HG02943 (cell line): ENCODE measurements around the gene SLC19A3.
"Not testable (repeated sequence)": the region's sequence is repeated elsewhere in the genome, so short reads cannot be mapped to it uniquely, and the experiment has no call there.

Experiments used
- ATAC-seq: cut with Tn5 transposase; IDR thresholded peaks from one replicate; pipeline ENCODE4 v1.9.1; 2021; ENCODE audit warnings: mild to moderate bottlenecking, low read depth, moderate library complexity; ENCODE audit not compliant: unreplicated experiment

SLC19A3 gene

DNA sequence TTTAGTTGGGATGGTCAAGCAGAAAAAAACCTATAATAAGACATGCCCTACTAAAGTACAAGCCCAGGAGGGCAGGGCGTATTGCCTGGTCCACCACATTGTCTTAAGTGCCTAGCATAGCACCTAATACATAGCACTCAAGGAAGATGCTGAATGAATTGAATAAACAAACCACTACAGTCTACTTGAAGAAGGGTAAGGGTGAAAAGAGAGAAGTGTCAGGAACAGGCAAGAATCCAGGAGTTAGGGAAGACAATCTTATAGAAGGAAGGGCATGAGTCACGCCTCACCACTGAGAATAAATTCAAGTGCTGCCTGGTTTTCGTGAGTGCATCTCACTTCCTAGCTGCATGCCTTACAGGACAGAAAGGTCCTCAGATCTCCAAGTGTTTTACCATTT is 13.9 kb downstream of the SLC19A3 start:
- no peak for ATAC-seq

DNA sequence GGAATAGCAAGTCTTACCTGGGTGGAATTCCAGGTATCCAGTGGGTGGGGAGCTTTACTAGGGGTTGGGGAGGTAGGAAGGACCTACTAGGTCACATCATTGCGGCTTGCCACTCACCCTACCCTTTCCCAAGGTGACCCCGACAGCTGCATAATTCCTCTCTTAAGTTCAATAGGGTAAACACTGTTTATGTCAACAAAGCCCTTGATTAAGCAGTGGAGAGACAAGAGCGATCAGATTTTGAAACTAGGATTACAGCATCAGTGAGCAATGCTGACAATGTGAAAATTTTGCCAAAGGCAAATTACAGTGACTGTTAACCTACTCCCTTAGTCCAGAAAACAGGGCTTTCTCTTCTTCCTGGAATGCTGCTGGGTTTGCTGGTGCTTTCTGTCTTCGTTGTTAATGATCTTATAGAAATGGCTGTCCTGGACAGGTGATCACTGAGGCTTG is 14.5 kb downstream of the SLC19A3 start:
- ATAC-seq, result no peak

DNA sequence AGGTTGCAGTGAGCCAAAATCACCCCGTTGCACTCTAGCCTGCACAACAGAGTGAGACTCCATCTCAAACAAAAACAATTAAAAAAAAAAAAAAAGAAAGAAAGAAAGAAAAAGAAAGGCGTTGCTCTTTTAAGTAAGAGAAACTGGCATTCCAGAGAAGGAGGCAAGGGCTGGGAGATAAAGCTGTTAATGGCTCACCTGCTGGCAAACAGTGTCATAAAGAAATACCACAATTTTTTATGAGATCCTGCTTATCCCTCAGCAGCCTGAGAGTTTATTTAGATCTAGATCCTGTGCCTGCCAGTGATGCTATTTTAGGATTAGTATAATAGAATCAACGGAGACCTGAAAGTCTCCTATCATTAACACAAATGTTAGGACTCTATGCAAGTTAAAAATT is 16.3 kb downstream of the SLC19A3 start:
- no peak for ATAC-seq

DNA sequence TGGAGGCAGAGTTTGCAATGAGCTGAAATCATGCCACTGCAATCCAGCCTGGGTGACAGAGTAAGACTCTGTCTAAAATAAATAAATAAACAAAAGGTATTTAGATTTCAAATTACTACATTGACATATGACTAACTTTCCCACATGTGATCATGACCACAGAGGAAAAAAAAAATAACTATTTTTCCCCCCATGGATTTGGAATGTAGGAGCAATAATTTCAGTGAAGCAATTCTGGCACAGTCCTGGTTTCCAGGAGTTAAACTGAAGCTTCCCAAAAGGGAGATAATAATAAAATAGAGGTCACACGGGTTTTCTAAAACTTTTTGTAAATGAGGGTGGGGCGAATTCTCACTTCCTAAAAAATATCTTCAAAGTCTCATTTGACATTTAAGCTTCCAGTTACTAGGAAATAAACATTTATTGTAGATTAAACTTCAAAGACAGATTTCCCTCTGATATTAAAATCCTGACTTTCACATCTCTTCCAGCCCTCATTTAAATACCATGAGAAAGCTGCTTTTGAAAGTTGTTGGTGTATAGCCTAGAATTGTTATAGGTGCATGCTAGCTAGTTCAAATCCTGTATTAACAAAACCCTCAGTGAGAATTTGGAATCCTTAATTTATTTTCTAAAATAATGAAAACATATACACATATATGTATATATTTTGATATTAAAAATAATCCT is 20.7 kb downstream of the SLC19A3 start:
- ATAC-seq, result no peak

DNA sequence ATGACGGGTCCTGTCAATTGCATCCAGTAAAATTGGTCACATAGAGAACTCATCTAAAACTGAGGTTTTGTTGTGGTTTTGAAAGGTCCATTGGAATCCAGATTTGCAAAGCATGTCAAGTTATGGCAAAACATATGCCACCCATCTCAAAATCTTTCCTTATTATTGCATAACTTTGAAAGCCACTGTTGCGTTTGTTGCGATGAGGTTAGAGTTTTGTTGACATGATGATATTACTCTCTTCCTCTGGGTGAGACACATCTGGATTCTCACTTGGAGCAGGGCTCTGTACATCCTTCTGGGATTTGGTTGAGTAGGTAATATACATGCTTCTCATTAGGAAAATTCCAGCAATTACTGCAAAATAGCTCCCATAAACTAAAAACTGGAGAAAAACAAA is 30.6 kb downstream of the SLC19A3 start:
- ATAC-seq, result no peak

DNA sequence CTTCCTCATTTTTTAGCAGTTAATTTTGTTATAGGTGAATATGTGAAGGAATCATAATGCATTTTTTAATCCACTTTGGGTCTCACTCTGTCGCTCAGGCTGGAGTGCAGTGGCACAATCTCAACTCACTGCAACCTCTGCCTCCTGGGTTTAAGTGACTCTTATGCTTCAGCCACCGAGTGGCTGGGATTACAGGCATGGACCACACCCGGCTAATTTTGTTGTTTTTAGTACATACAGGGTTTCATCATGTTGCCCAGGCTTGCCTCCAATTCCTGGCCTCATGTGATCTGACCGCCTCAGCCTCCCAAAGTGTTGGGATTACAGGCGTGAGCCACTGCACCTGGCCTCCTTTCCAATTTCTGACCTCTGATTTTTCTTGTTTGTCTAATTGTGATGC is 33.6 kb downstream of the SLC19A3 start:
- no peak for ATAC-seq

DNA sequence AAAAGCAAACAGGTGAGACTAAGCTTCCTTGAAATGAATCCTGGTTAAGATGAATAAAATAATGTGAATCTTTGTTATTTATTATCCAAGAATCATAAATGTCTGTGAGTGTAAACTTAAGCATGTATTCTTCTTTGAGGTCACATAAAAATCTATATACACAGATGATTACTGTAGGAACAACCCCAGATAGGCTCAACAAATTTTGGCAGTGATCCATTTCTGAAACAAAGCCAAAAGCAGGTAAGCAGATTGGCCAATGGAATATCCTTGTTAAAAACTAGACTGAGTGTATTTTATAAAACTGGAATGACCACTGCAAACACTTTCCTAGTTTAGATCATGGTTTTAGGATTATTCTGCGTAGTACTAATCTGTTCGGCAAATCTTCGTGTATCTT is 39.9 kb downstream of the SLC19A3 start:
- no peak for ATAC-seq

DNA sequence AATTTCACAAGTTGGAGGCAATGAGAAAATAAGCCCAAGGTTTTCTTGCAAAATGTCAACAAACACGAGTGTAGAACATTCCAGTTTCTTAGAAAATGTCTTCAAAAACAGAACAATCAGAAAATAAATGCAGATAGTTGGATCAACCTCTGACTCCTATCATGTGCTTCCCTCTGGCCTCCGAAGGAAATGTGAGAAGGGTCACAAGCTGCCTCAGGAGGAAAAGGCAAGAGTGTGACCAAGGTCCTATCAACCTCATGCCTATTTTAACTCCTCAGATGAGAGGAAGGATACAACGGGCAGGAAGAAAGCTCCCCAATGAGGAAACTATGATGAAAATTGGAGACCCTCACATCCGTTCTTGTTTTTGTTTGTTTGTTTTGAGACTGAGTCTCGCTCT is 43.3 kb downstream of the SLC19A3 start:
- no peak for ATAC-seq

DNA sequence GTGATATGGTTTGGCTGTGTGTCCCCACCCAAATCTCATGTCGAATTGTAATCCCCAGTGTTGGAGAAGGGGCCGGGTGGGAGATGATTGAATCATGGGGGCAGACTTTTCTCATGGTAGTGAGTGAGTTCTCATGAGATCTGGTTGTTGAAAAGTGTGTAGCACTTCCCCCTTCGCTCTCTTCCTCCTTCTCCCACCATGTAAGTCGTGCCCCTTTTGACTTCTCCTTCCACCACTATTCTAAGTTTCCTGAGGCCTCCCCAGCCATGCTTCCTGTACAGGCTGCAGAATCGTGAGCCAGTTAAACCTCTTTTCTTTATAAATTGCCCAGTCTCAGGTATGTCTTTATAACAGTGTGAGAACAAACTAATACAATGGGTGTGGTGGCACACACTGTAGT is 44.2 kb downstream of the SLC19A3 start:
- ATAC-seq, result not testable (repeated sequence)

DNA sequence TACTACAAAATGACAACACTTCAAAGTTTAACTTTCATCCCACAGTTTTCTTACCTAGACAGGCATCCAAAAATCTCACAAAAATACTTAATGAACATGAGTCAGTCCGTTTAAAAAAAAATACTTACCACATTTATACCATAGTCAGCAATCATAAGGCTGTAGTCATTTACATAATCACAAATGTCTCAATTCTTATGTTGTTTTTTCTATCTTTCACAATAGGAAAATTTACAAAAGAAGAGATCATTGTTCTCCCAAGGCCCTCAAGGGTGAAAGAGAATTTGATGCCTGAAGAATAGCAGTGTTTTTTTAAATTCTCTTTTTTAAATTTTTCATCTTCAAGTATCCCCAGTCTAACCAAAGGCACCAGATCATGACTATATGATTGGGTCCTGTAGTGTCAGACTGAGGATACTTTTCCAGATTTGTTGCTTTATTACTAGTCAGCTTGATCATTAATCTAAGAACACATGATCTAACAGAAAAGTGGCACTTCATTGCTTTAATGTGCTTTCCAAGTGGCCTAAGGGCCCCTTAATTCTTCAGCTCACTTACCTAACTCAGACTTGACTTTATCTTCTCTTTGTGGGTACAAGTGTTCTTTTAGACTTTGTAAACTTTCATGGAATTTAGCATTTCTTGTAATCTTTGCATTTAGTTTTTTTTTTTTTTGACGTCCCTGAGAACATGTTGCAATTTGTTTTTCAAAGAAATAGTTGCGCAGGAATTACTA is 46.5 kb downstream of the SLC19A3 start:
- ATAC-seq, result no peak

DNA sequence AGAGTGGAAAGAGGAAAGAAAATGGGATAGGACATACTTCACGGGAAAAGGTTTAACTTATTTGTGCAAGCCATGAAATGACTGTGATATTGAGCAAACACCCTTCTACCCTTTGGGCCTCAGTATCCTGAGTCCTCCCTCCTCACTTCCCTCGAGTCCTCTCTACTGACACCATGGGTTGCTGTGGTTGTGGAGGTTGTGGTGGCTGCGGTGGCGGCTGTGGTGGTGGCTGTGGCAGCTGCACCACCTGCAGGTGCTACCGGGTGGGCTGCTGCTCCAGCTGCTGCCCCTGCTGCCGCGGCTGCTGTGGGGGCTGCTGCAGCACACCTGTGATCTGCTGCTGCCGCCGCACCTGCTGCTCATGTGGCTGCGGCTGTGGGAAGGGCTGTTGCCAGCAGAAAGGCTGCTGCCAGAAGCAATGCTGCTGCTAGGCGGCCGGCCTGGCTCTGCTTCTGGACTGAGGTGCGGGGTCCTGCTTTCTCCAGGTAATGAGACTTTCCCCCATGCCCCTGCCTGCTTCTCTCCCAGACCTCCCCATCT is 51.1 kb downstream of the SLC19A3 start, which contains the start of gene SCYGR5:
TSS of gene SCYGR5 (plus strand) at position 174 of the 540 bp plus-strand sequence. CDS start at position 174, 0 bp downstream.
- ATAC-seq, result not testable (repeated sequence)

DNA sequence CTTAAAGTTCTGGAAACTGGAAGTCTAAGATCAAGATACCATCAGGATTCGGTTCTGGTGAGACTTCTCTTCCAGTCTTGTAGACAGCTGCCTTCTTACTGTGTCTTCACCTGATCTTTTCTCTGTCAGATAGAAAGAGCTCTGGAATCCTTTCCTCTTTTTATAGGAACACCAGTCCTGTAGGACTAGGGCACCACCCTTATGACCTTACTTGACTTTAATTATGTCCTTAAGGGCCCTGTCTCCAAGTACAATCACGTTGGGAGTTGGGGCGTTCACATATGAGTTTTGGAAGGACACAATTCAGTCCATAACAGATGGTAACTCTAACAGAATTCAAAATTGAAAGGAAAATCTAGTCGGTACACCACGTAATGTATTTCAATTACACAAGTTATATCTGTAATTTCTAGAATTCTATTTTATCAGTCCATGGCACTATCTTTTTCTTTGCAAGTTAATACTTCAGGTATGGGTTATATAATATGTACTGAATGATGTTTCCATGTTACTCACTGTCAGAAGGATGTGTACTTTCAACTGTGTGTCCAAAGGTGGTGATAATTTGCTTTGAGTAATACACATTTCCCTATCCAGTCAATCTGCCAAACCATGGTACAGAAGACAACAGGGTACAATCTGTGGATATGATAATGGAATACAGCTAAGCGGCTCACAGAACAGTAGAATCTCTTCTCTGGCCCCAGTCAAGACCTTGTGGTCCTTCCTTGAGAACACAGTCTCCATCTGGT is 52.5 kb downstream of the SLC19A3 start:
- no peak for ATAC-seq

DNA sequence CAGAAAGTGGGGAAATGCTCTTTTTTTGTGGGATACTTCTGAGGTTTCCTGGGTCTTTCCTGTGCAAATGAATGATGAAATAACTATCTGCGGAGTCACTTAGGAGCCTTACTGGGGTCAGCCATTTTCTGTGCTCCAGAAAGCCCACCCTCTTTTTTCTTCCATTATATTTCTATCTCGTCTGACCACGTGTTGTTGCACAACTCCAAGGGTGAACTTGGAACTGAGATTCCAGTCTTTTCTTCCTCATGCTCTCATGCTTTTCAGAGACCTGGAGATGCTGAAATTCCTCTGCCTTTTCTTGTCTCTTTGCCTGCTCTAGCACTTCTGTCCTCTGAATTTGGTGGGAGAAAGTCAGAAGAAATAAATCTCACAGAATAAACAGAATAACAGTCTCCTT is 56.0 kb downstream of the SLC19A3 start:
- no peak for ATAC-seq

DNA sequence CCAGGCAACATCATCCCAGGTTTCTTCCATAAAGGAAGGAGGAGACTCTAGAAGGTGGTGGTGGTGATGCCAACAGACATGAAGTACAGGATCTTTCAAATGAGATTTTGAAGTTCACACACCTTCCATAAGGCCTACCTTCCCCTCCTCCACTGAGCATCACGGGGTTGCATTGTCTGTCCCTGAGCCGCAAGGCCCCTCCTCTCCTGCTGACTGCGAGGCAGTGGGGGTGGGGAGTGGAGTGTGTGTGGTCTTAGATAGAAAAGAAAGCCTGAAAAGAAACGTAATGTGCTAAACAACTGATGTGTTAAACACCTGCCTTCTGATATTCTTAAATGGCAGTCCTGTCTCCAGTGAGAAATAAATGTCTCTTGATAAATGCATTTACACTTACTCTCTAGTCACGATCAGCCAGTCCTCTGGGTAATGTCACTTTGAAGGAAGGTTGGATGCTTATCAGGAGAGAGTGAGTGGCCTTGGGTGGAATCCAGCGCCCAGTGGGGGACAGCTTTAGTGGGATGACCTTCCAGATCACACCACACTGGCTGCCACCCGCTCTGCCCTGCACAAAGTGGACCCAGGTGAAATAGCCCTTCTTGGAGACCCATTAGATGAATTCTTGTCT is 56.7 kb downstream of the SLC19A3 start:
- no peak for ATAC-seq

DNA sequence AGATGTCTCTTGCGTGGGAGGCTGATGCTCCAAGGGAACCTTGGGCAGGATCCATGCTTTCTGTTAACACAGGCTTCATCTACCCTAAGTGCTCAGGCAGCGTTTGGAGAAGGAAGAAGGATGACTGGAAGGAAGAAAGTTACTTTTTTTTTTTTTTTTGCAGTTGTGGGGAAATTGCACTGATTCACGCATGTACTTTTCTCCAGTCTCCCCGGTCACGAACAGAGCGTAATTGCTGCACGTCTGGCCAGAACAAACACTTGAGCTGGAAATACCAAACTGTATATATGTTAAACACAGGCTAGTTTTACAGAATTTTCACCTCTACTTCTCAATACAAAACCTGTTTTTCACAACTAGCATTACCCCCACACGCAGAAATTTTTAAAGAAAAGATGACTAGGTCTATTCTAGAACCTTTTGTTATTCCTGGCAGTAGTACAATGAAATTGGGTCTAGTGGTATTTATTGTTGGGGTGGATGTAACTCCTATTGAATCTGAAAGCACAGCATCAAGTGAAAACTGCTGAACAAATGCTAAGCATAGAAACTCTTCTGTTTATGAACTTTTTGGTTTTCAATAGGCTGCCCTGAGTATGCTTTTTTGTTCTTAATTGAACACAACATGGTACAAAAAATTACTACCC is 60.5 kb downstream of the SLC19A3 start:
- no peak for ATAC-seq

DNA sequence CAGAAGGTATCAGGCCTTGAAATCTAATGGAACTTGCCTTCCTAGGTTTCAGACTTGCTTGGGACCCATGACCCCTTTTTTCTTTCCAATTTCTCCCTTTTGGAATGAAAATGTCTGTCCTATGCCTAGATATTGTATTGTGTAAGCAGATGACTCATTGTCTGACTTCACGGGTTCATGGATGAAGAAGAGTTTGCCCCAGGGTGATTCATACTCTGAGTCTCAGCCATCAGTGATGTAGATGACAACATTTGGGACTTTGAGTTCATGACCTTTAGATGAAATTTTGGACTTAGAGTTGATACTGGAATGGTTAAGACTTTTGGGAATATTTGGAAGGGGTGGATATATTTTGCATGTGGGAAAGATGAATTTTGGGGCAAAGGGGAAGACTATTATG is 62.4 kb downstream of the SLC19A3 start:
- no peak for ATAC-seq

DNA sequence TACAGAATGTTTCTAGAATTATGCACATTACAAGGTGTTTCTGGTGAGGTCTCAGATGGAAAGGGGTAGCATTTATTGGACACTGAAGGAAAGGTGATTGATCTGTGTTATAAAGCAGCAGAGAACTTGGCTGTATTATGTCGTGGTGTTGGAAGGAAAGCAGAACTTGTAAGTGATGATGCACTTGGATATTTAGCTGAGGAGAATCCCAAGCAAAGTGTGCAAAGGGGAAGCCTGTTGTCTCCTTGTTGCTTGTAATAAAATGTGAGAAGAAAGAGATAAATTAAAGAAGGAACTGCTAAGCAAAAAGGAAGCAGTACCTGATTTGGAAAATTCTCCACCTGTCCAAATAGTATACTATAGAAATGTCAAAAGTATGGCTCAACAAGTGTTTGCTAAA is 63.4 kb downstream of the SLC19A3 start:
- ATAC-seq, result no peak

DNA sequence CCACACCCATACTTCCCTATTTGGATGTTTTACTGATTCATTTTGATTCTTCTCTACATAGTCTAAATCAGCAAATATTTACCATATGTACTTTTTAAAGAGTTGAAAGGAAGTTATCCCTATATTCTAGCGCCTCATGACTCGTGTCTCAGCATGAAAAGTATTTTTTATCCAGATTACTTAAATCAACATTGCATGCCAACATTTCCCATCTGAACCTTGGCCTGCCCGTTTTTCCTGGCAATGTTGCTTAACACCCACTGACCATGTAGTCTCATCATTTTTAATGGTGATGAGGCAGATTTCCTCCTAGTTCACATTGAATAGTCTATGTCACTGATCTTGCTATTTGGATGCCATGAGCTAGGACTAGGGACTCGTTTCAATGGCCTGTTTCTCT is 64.4 kb downstream of the SLC19A3 start:
- ATAC-seq, result no peak

DNA sequence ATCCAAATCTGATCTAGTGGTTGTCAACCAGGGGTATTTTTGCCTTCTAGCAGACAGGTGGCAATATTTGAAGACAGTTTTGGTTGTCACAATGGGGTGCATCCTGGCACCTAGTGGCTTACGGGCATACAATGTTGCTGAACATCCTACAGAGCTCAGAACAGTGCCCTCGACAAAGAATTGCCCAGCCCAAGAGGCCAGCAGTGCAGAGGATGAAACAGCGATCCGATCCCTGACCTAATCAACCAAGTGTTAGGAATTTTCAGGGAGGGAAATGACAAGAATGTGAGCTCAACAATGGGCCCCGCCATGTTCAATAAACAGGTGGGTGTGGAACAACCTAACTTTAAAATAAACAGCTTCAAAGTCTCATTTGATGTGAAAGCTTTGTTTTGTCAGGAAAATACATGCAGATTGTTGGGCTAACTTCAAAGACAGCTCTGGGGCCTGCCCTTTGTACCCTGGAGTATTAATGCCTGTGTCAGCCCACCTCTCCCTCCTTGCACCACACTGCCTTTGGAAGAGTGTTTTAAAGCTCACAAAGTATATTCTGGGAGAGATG is 73.8 kb downstream of the SLC19A3 start:
- no peak for ATAC-seq

DNA sequence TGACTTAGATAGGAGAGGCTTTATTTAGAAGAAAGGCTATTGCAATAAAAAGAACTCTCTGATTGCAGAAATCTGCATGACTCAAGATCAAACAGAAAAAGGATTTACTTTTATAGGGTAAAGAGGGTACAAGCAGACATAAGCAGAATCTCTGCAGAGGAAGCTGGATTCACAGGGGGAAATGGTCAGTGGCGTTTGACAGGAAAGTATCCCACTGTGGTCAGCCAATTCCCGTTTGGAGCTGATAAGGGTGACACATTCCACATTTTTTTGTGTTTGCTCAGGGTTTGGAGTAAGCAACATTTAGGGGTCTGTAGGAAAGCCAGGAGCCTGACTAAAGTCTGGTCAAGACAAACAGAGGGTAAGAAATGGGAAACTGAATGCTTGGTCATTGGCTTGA is 75.2 kb downstream of the SLC19A3 start:
- no peak for ATAC-seq
